Upper lobe of left lung (tissue), 6 donors: ENCODE measurements around the gene DSTYK. TPM values are rescaled to one million over a fixed set of nuclear protein-coding genes. Genes with fewer than 3 reads are reported as not detected.

Experiments used
- ATAC-seq, 2 donors: fragments of 200-7000 bp; cut with Tn5 transposase; one replicate each; pipeline ENCODE4 v1.9.1; 2022; ENCODE audit warnings: mild to moderate bottlenecking in 2 of 2, moderate library complexity in 2 of 2; ENCODE audit not compliant: low FRiP score in 2 of 2
- DNase-seq, 2 donors: peaks; one replicate each; pipeline ENCODE4 v3.0.0-alpha.2; 2019 to 2020
- H3K27ac ChIP-seq, 4 donors: fragments of 200-600 bp; sonication (generic); one replicate each; pipeline ENCODE4 v1.5.1; 2016 to 2019
- H3K27me3 ChIP-seq, 4 donors: fragments of 200-600 bp; sonication (generic); one replicate each; pipeline ENCODE4 v1.5.1; 2017 to 2019
- H3K36me3 ChIP-seq, 4 donors: fragments of 200-600 bp; sonication (generic); one replicate each; pipeline ENCODE4 v1.5.1; 2016 to 2019
- H3K4me1 ChIP-seq, 4 donors: fragments of 200-600 bp; sonication (generic); one replicate each; pipeline ENCODE4 v1.5.1; 2018 to 2019
- H3K4me3 ChIP-seq, 4 donors: fragments of 200-600 bp; sonication (generic); one replicate each; pipeline ENCODE4 v1.5.1; 2017 to 2019; ENCODE audit warnings: mild to moderate bottlenecking in 2 of 4, moderate library complexity in 1 of 4
- H3K9me3 ChIP-seq, 4 donors: fragments of 200-600 bp; sonication (generic); one replicate each; pipeline ENCODE4 v1.5.1; 2018 to 2019
- EP300 ChIP-seq, 4 donors: sonication (generic); formaldehyde crosslinking; IDR thresholded peaks; one replicate each; pipeline ENCODE4 v1.5.1; 2017; ENCODE audit warnings: antibody characterized with exemption in 4 of 4, control low read depth in 2 of 4
- POLR2A ChIP-seq, 4 donors: fragments of 450-650 bp; IDR thresholded peaks; one replicate each; pipeline ENCODE4 v1.5.1; 2016 to 2017; ENCODE audit warnings: antibody characterized with exemption in 4 of 4, mild to moderate bottlenecking in 2 of 4
- POLR2AphosphoS5 ChIP-seq, 2 donors: sonication (generic); formaldehyde crosslinking; IDR thresholded peaks; one replicate each; pipeline ENCODE4 v1.5.1; 2017; ENCODE audit warnings: antibody characterized with exemption in 2 of 2
- WGBS, 2 donors: methylation state at CpG; one replicate each; pipeline ENCODE4 v1.1.5; 2017 to 2018; 5-methylcytosine and 5-hydroxymethylcytosine counted together
- total RNA-seq, 6 donors: library from RNA; depleted of rRNA in 4 of 6; stranded (reverse); fragments of >200 nt in 4 of 6; gene quantifications; one replicate each; pipeline versions ENCODE4 v1.1.0 to v1.2.1, GENCODE V29; 2016 to 2021
- TF ChIP-seq, protein P1 (sequence below), 6 experiments: fragments of 450-650 bp in 4 of 6; fragments of 200-600 bp in 2 of 6; sonication (generic) in 2 of 6; IDR thresholded peaks; one replicate each; pipeline ENCODE4 v1.5.1; 2016 to 2019; ENCODE audit warnings: antibody characterized with exemption in 6 of 6
- donor health status: DM: no; HTN: no; CAD: no; lungs with moderate emphysema.
- donor health status: DM: no; HTN: yes; CAD: no; lungs with severe emphysema.

Gene DSTYK
- total RNA-seq, 6 donors from 2014 or later: 8.4 to 15.7 (median 10.6) TPM

DNA sequence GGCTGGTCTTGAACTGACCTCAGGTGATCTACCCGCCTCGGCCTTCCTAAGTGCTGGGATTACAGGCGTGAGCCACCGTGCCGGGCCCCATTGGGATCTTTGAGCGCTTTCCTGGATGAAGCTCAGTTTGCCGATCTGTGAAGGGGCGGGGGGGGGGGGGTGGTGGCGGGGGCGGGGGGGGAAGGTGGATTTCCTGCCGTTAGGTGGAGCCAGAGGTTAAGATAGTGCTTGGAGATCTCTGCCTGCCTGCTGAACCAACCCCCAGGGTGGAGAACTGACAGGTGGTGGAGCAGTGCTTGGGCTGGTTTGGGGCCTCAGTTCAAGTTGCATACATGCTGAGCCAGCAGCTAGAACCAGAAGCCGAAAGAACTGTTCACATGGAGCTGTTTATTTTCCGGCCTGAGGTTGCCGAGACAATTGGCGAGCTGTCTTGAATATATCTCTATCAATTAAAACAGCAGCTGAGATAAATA, 17.9 kb upstream of the DSTYK start:
- ATAC-seq: peak in 1 of 2 donors; percentile 45
- 0 to 4% methylated on average over 3 to 13 of the region's 15 CpGs for WGBS, 2 donors
- Histone ChIP-seq H3K9me3 (no peaks in the 10 kb centered on the region), H3K4me1 (peaks cover 22 to 36% (median 30%) of the 10 kb centered on the region in 4 donors), H3K36me3 (no peaks in the 10 kb centered on the region), H3K27me3 (no peaks in the 10 kb centered on the region), H3K27ac (peak overlapping the region in 2 of 4 donors; percentile 55 to 56), H3K4me3 (peak overlapping the region; percentile 23 to 80 (median 70))
- TF ChIP-seq POLR2A (IDR thresholded peaks at IDR 0.05) (no peak), EP300 (IDR thresholded peaks at IDR 0.05) (no peak), POLR2AphosphoS5 (IDR thresholded peaks at IDR 0.05) (no peak)
- TF ChIP-seq, protein P1, sequence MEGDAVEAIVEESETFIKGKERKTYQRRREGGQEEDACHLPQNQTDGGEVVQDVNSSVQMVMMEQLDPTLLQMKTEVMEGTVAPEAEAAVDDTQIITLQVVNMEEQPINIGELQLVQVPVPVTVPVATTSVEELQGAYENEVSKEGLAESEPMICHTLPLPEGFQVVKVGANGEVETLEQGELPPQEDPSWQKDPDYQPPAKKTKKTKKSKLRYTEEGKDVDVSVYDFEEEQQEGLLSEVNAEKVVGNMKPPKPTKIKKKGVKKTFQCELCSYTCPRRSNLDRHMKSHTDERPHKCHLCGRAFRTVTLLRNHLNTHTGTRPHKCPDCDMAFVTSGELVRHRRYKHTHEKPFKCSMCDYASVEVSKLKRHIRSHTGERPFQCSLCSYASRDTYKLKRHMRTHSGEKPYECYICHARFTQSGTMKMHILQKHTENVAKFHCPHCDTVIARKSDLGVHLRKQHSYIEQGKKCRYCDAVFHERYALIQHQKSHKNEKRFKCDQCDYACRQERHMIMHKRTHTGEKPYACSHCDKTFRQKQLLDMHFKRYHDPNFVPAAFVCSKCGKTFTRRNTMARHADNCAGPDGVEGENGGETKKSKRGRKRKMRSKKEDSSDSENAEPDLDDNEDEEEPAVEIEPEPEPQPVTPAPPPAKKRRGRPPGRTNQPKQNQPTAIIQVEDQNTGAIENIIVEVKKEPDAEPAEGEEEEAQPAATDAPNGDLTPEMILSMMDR (IDR thresholded peaks at IDR 0.05): peak in 2 of 6 experiments; percentile 21 to 25
- DNase-seq: peak in 1 of 2 donors; percentile 69

DNA sequence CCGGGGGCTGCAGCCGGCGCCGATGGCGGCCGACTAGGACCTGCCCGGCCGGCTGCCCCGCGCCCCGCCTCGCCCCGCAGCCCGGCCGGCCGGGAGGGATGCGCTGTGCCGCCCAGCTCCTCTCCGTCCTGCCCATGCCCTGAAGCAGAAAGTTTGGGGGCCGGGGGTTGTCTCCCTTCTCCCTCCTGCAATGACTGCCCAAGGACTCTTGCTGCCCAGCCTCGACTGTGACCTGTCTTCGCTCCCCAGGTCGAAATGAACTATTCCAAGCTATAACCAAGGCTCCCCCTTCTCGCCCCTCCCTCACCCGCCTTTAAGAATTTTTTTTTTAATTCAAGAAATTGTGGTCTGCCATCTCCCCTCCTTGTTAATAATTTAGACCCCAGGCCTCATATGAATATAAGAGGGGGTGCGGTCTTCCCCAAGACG, 16.6 kb upstream of the DSTYK start:
- DNase-seq: no peak
- 1 to 2% methylated on average over 8 to 14 of the region's 27 CpGs for WGBS, 2 donors

DNA sequence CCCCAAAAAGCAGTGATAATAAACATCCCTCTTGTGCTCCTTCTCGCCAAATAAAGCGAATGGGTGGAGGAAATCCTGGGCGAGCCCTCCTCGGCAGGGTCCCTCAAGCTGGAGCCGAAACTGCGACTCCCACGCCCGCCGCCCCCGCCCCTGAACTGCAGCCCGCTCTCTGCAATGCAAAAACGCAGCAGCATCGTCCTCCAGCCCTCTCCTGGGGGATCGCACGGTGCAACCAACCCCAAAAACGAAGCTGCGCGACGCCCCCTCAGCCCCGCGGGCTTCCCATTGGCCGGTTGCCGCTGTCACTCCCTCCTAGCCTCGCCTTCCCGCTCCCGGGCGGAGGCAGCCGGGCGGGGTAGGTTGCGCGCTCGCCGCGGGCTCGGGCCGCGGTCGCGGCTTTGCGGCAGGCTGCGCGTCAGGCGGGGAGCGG, 16.1 kb upstream of the DSTYK start, which contains the start of gene TMCC2:
TMCC2 (plus strand) TSS at position 363 of the 430 bp plus-strand sequence. CDS start 619 bp downstream, outside the sequence.
- peak in 1 of 2 donors; percentile 67 for TF ChIP-seq POLR2AphosphoS5 (IDR thresholded peaks at IDR 0.05)
- no peak for TF ChIP-seq EP300 (IDR thresholded peaks at IDR 0.05)
- TF ChIP-seq, protein P1 (IDR thresholded peaks at IDR 0.05): peak in 2 of 6 experiments; percentile 13 to 23
- peak in 1 of 4 donors; percentile 29 for TF ChIP-seq POLR2A (IDR thresholded peaks at IDR 0.05)
- WGBS, 2 donors: 0 to 1% methylated on average over 6 to 25 of the region's 44 CpGs
- no peaks in the 10 kb centered on the region for H3K27me3 ChIP-seq
- no peaks in the 10 kb centered on the region for H3K9me3 ChIP-seq
- peaks cover 22 to 36% (median 30%) of the 10 kb centered on the region in 4 donors for H3K4me1 ChIP-seq
- ATAC-seq: peak; percentile 92 to 97
- DNase-seq: peak; percentile 86 to 97
- H3K36me3 ChIP-seq: no peaks in the 10 kb centered on the region
- peak within 1 kb of the TSS; percentile 55 to 80 (median 70) for H3K4me3 ChIP-seq
- H3K27ac ChIP-seq: peak within 1 kb of the TSS in 1 of 4 donors; percentile 56

More for the DNA sequence above, 16.6 kb upstream of the DSTYK start:
- TF ChIP-seq, protein P1 (IDR thresholded peaks at IDR 0.05): no peak
- TF ChIP-seq POLR2AphosphoS5 (IDR thresholded peaks at IDR 0.05) (no peak), POLR2A (IDR thresholded peaks at IDR 0.05) (no peak), EP300 (IDR thresholded peaks at IDR 0.05) (no peak)
- Histone ChIP-seq H3K27ac (peak overlapping the region in 1 of 4 donors; percentile 56), H3K27me3 (no peaks in the 10 kb centered on the region), H3K9me3 (no peaks in the 10 kb centered on the region), H3K36me3 (no peaks in the 10 kb centered on the region), H3K4me1 (peaks cover 22 to 36% (median 30%) of the 10 kb centered on the region in 4 donors), H3K4me3 (peak overlapping the region; percentile 55 to 80 (median 70))
- peak in 1 of 2 donors; percentile 20 for ATAC-seq

DNA sequence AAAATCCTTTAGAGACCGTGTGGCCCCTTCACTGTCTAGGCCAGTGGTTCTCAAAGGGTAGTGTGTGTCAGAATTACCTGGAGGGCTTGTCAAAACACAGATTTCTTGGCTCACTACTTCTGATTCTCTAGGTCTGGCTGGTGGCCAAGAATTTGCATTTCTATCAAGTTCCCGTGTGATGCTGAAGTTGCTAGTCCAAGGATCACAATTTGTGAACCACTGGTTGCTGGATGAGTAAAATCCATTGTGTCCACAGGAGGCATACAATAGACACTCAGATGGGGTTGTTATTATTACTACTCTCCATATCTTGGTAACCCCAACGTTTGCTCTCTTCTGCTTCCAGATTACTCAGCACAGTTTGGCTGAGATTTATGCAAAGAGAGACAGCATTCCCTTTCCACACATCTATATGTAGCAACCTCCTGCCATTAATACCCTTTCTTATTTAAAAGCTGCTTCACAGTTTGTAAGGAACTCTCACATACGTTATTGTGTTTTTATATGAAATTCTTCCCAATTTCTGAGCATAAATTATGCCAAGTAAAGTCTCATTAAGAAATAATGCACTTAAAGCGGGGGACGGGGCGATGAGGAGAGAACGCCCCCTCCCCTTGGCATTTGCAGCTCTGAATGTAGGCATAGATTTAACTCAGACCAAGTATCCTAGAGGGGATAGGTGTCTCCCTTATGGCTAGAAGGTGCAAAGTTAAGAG, 15.5 kb upstream of the DSTYK start:
- Histone ChIP-seq H3K9me3 (no peaks in the 10 kb centered on the region), H3K4me1 (peaks cover 22 to 36% (median 30%) of the 10 kb centered on the region in 4 donors), H3K27me3 (no peaks in the 10 kb centered on the region), H3K27ac (peak overlapping the region in 1 of 4 donors; percentile 30), H3K4me3 (peak overlapping the region; percentile 39 to 80 (median 70)), H3K36me3 (no peaks in the 10 kb centered on the region)
- DNase-seq (no peak), ATAC-seq (peak in 1 of 2 donors; percentile 14)
- WGBS, 2 donors: 14 to 15% methylated on average over 8 of the region's 8 CpGs
- TF ChIP-seq, protein P1 (IDR thresholded peaks at IDR 0.05): peak in 1 of 6 experiments; percentile 6
- TF ChIP-seq EP300 (IDR thresholded peaks at IDR 0.05) (no peak), POLR2A (IDR thresholded peaks at IDR 0.05) (no peak)
